Epithelial cell of esophagus (primary cell): ENCODE data around the gene GGNBP2.

Experiments used
- DNase-seq: peaks from one replicate; pipeline ENCODE4 v3.0.0; 2010; ENCODE audit warnings: low read depth
- H3K4me3 ChIP-seq: 2 replicates; pipeline ENCODE4 v1.5.1; 2011; ENCODE audit warnings: mild to moderate bottlenecking, low read length, control low read depth
- CTCF ChIP-seq: IDR thresholded peaks from 2 replicates; pipeline ENCODE4 v1.5.1; 2011; ENCODE audit warnings: low read depth, mild to moderate bottlenecking, low read length, control low read depth, inconsistent platforms; ENCODE audit not compliant: insufficient read depth; ENCODE audit errors: missing control alignments

GGNBP2 gene

GRCh38 chr17:36553459-36553858 lies 8.7 kb downstream of the GGNBP2 start:
- no peak for TF ChIP-seq CTCF
- DNase-seq = no peak
- no peak overlapping the region for H3K4me3 ChIP-seq

- no peak overlapping the region for H3K4me3 ChIP-seq
- DNase-seq = no peak
- TF ChIP-seq CTCF = no peak
These were observed 21.4 kb downstream of the GGNBP2 start for GRCh38 chr17:36566081-36566480.

- DNase-seq = no peak
- H3K4me3 ChIP-seq = no peak overlapping the region
- TF ChIP-seq CTCF = no peak
These were observed 30.3 kb downstream of the GGNBP2 start for GRCh38 chr17:36575028-36575427.

- H3K4me3 ChIP-seq = no peak overlapping the region
- no peak for TF ChIP-seq CTCF
- DNase-seq = peak; percentile 44
These were observed 32.1 kb downstream of the GGNBP2 start for GRCh38 chr17:36576793-36577192.

- TF ChIP-seq CTCF = no peak
- peak; percentile 36 for DNase-seq
- no peak overlapping the region for H3K4me3 ChIP-seq
These were observed 34.0 kb downstream of the GGNBP2 start for GRCh38 chr17:36578671-36579070.

GRCh38 chr17:36583787-36584186 lies 39.1 kb downstream of the GGNBP2 start:
- TF ChIP-seq CTCF = no peak
- no peak overlapping the region for H3K4me3 ChIP-seq
- no peak for DNase-seq

- TF ChIP-seq CTCF = no peak
- no peak overlapping the region for H3K4me3 ChIP-seq
- DNase-seq = no peak
These were observed 41.4 kb downstream of the GGNBP2 start for GRCh38 chr17:36586138-36586537.
